RWPE2 (cell line): ENCODE measurements around the gene COL4A1.

Experiments used
- ATAC-seq: fragments of 200-7000 bp; cut with Tn5 transposase; 3 replicates; pipeline ENCODE4 v1.9.1; 2021; ENCODE audit warnings: low read depth
- DNase-seq: peaks from one replicate; pipeline ENCODE4 v3.0.0-alpha.2; 2020; ENCODE audit warnings: low spot score
- H3K27ac ChIP-seq: fragments of 450-650 bp; 2 replicates; pipeline ENCODE4 v1.5.1; 2017; ENCODE audit warnings: mild to moderate bottlenecking; ENCODE audit not compliant: poor library complexity, severe bottlenecking
- H3K27me3 ChIP-seq: fragments of 250-450 bp; sonication (Bioruptor Pico); 2 replicates; pipeline ENCODE4 v1.5.1; 2021; ENCODE audit warnings: mild to moderate bottlenecking, moderate library complexity; ENCODE audit not compliant: insufficient read depth, poor library complexity, severe bottlenecking
- H3K36me3 ChIP-seq: fragments of 250-450 bp; sonication (Bioruptor Pico); 2 replicates; pipeline ENCODE4 v1.5.1; 2020; ENCODE audit warnings: low read depth, mild to moderate bottlenecking, moderate library complexity
- H3K4me1 ChIP-seq: fragments of 250-450 bp; sonication (Bioruptor Pico); 2 replicates; pipeline ENCODE4 v1.5.1; 2021; ENCODE audit warnings: mild to moderate bottlenecking, moderate library complexity; ENCODE audit not compliant: insufficient read depth, poor library complexity, severe bottlenecking
- H3K4me3 ChIP-seq: fragments of 250-450 bp; sonication (Bioruptor Pico); 2 replicates; pipeline ENCODE4 v1.5.1; 2021; ENCODE audit warnings: mild to moderate bottlenecking, moderate library complexity; ENCODE audit not compliant: severe bottlenecking
- H3K9me3 ChIP-seq: fragments of 250-450 bp; sonication (Bioruptor Pico); 2 replicates; pipeline ENCODE4 v1.5.1; 2021; ENCODE audit warnings: mild to moderate bottlenecking, moderate library complexity; ENCODE audit not compliant: severe bottlenecking
- CTCF ChIP-seq: fragments of 450-650 bp; IDR thresholded peaks from one replicate; pipeline ENCODE4 v1.5.1; 2017; ENCODE audit warnings: mild to moderate bottlenecking, moderate library complexity; ENCODE audit not compliant: poor library complexity, severe bottlenecking

The COL4A1 gene

GRCh38 chr13:110131424-110131823 is 175.5 kb downstream of the COL4A1 start:
- H3K4me3 ChIP-seq: no peak overlapping the region
- H3K9me3 ChIP-seq: no peaks in the 10 kb centered on the region
- H3K4me1 ChIP-seq: peaks cover 23% of the 10 kb centered on the region
- DNase-seq (no peak), ATAC-seq (no peak)
- H3K36me3 ChIP-seq: no peaks in the 10 kb centered on the region
- no peak for TF ChIP-seq CTCF
- H3K27ac ChIP-seq: no peak overlapping the region
- no peaks in the 10 kb centered on the region for H3K27me3 ChIP-seq

DNA sequence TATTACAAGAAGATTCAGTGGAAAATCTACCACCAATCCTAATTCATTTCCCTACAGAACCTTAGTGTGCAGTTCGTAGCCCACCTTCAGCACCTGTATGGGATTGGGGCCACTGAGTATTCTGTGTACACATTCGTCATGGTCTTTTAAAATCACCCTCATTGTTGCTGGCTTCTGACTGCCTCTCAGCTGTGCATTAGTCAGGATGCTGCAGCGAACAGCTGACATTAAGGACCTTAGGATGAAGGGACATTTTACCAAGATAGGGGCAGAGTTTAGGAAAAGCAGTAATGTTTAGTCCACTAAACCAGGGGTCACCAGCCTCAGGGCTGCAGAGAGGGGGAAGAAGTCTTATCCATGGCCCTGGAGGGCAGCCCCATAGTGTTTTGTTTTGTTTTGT is 176.5 kb downstream of the COL4A1 start:
- TF ChIP-seq CTCF: no peak
- H3K4me1 ChIP-seq: peaks cover 33% of the 10 kb centered on the region
- DNase-seq (no peak), ATAC-seq (no peak)
- H3K27ac ChIP-seq: no peak overlapping the region
- no peaks in the 10 kb centered on the region for H3K27me3 ChIP-seq
- H3K4me3 ChIP-seq: no peak overlapping the region
- H3K36me3 ChIP-seq: no peaks in the 10 kb centered on the region
- H3K9me3 ChIP-seq: no peaks in the 10 kb centered on the region

DNA sequence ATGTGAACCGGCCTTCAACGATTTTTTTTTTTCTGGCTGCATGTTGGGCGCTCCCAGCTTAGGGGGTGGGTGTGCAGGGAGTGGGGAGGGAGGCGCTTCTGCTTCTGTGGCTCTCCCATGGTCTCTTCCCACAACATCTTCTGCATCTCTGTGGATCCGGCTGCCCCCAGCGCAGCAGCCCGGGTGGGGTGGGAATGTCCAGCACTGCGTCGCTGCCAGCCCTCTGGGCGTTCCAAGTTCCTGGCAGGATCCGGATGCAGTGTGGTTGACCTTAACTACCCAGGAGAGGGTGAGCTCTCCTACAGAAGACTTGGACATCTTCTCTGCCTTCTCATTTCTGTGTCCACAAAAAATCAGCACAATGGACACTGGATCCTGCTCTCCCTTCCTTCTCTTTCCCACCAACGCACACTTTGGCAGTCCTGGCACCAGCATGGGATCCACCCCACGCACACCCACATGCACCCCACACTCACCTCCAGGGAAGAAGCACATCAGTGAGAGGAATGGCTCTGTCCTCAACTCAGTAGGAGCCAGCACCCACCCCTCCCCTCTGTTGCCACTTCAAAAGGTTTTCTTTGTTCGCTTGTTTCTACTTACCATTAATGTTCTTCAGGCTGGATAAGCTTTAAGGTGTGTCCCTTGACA is 177.3 kb downstream of the COL4A1 start:
- Histone ChIP-seq H3K27me3 (no peaks in the 10 kb centered on the region), H3K27ac (no peak overlapping the region)
- ATAC-seq: no peak

GRCh38 chr13:110129076-110129475 is 177.9 kb downstream of the COL4A1 start:
- no peak for DNase-seq
- Histone ChIP-seq H3K9me3 (no peaks in the 10 kb centered on the region), H3K4me1 (peaks cover 33% of the 10 kb centered on the region), H3K27ac (peak overlapping the region; percentile 94), H3K4me3 (no peak overlapping the region), H3K27me3 (no peaks in the 10 kb centered on the region), H3K36me3 (no peaks in the 10 kb centered on the region)
- no peak for ATAC-seq
- no peak for TF ChIP-seq CTCF

More for the DNA sequence above, 177.3 kb downstream of the COL4A1 start:
- Histone ChIP-seq H3K4me1 (peaks cover 33% of the 10 kb centered on the region), H3K4me3 (no peak overlapping the region), H3K9me3 (no peaks in the 10 kb centered on the region), H3K36me3 (no peaks in the 10 kb centered on the region)
- TF ChIP-seq CTCF: no peak
- no peak for DNase-seq

GRCh38 chr13:110128546-110128945 is 178.4 kb downstream of the COL4A1 start:
- H3K36me3 ChIP-seq: no peaks in the 10 kb centered on the region
- TF ChIP-seq CTCF: no peak
- ATAC-seq: no peak
- H3K27ac ChIP-seq: peak overlapping the region; percentile 94
- no peak for DNase-seq
- H3K9me3 ChIP-seq: no peaks in the 10 kb centered on the region
- H3K4me1 ChIP-seq: peaks cover 33% of the 10 kb centered on the region
- H3K27me3 ChIP-seq: no peaks in the 10 kb centered on the region
- H3K4me3 ChIP-seq: no peak overlapping the region
